Fibroblast of the aortic adventitia (primary cell): ENCODE data around the gene PNISR. TPM values are rescaled to one million over a fixed set of nuclear protein-coding genes. Genes with fewer than 3 reads are reported as not detected.

Experiments used
- DNase-seq: peaks from one replicate; pipeline ENCODE4 v3.0.0-alpha.2; 2010; ENCODE audit warnings: low read depth
- H3K4me3 ChIP-seq: 2 replicates; pipeline ENCODE4 v1.5.1; 2011; ENCODE audit warnings: low read depth, mild to moderate bottlenecking, control low read depth, low read length, moderate library complexity
- total RNA-seq: library from RNA; depleted of rRNA; stranded (reverse); fragments of >200 nt; gene quantifications from 2 replicates; pipeline ENCODE4 v1.2.3, GENCODE V29; 2012; ENCODE audit warnings: low replicate concordance
- TF ChIP-seq, protein P1 (sequence below): IDR thresholded peaks from 2 replicates; pipeline ENCODE4 v1.5.1; 2011; ENCODE audit warnings: mild to moderate bottlenecking, low read length, control low read depth, inconsistent platforms; ENCODE audit not compliant: insufficient read depth

Gene PNISR
- total RNA-seq, 1 donor: 69.4 TPM

DNA sequence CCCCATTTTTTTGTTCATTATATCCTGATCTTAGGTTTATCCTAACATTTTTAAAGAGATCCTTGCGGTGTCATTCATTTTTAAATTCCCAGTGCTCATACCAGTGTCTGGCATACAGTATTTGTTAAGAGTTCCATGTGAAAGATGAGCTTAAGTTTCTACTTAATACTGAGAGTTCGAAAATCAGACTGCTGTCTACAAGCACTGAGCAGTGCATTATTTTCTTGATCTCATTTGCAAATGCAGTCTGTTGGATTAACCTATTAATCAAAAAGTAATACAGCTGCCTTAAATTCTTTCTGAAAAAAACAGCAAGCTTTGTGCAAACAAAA is 31.8 kb downstream of the PNISR start:
- TF ChIP-seq, protein P1, sequence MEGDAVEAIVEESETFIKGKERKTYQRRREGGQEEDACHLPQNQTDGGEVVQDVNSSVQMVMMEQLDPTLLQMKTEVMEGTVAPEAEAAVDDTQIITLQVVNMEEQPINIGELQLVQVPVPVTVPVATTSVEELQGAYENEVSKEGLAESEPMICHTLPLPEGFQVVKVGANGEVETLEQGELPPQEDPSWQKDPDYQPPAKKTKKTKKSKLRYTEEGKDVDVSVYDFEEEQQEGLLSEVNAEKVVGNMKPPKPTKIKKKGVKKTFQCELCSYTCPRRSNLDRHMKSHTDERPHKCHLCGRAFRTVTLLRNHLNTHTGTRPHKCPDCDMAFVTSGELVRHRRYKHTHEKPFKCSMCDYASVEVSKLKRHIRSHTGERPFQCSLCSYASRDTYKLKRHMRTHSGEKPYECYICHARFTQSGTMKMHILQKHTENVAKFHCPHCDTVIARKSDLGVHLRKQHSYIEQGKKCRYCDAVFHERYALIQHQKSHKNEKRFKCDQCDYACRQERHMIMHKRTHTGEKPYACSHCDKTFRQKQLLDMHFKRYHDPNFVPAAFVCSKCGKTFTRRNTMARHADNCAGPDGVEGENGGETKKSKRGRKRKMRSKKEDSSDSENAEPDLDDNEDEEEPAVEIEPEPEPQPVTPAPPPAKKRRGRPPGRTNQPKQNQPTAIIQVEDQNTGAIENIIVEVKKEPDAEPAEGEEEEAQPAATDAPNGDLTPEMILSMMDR: no peak
- no peak for DNase-seq
- H3K4me3 ChIP-seq: peak overlapping the region; percentile 84

DNA sequence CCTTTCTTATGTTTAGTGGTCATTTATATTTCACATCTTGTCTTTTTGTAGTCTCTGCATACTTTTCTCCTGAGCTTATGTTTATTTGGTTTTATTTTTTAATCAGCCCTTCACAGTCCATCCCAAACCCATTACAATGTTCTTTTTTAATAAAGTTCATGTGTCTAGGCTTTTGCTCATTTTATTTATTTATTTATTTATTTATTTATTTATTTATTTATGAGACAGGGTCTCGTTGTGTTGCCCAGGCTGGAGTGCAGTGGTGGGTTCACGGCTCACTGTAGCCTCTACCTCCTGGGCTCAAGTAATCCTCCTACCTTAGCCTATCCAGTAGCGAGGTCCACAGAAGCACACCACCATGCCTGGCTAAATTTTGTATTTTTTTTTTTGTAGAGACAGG is 34.2 kb downstream of the PNISR start:
- TF ChIP-seq, protein P1: no peak
- DNase-seq: no peak
- no peak overlapping the region for H3K4me3 ChIP-seq

DNA sequence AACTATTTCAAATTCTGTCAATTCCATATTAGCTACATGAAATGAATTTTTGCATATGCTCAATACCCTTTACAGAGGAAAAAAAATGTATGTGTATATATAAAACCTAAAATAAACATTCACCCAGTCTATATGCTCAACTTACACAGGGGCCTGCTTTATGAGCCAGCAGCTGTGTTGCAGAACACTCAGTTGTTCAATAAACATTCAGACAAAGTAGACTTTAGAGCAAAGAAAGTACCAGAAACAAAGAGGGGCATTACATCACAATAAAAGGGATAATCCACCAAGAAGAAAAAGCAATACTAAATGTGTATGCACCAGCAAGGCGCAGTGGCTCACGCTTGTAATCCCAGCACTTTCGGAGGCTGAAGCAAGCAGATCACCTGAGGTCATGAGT is 40.6 kb downstream of the PNISR start:
- TF ChIP-seq, protein P1: no peak
- no peak for DNase-seq

GRCh38 chr6:99378636-99379035 is 46.5 kb downstream of the PNISR start:
- TF ChIP-seq, protein P1: no peak
- H3K4me3 ChIP-seq: no peak overlapping the region
- no peak for DNase-seq

More for the DNA sequence above, 40.6 kb downstream of the PNISR start:
- H3K4me3 ChIP-seq: no peak overlapping the region

DNA sequence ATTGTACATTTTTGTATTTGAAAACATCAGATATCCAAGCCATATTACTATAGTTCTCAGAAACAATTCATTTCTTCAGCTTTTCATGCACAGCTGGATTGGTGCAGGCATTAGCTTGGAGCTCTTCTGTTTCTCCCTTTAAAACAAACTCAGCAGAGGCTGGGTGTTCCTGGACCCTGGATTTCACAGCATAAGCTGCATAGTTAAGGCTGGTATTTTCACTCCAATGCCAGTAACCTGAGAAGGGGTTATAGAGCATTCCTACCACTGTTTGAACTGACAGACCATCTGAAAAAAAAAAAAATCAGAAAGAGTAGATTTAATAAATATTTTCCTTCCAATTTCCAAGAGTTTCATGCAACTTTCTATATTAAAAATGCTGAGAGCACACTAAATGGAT is 55.6 kb downstream of the PNISR start:
- no peak overlapping the region for H3K4me3 ChIP-seq
- DNase-seq: no peak
- TF ChIP-seq, protein P1: no peak

DNA sequence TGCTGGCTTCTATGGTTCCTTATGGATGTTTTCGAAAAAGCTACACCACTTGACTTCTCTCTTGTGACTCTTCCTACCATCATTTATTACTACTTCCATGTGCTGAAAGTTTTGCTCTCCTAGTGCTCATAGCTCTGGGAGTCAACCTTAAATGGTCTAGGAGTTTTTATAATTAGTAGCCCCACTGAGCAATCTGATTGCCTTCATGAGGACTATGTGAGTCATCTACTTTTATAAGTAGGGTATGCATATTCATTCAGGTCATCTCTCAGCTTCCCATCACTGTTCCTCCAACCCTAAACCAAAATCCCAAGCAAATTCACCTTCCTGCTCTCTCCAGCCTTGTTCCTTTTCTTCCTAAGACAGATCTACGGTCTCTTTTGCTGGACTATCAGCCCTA is 58.3 kb downstream of the PNISR start:
- H3K4me3 ChIP-seq: no peak overlapping the region
- DNase-seq: no peak
- TF ChIP-seq, protein P1: no peak

- no peak for DNase-seq
- TF ChIP-seq, protein P1: no peak
- H3K4me3 ChIP-seq: no peak overlapping the region
These were observed 61.1 kb downstream of the PNISR start for GRCh38 chr6:99364026-99364425.
